IMR-90 (cell line): Measurements from ENCODE around the gene LRP1B. TPM values are rescaled to one million over a fixed set of nuclear protein-coding genes. Genes with fewer than 3 reads are reported as not detected.

ENCODE experiments used
- ATAC-seq: fragments of 200-7000 bp; cut with Tn5 transposase; 2 replicates; pipeline ENCODE4 v1.9.1; 2020; ENCODE audit warnings: low read depth, mild to moderate bottlenecking, moderate library complexity
- BruUV-seq: library from RNA; stranded (reverse); fragments of 400-500 nt; replicated peaks from 2 replicates; lab custom pipeline; 2021; lab: Mats Ljungman, UMichigan
- CTCF ChIA-PET: fragments of 300-600 bp; formaldehyde crosslinking; extraction: SDS; loops from one replicate; lab custom pipeline; 2021; ENCODE audit warnings: antibody characterized with exemption; lab: Yijun Ruan, JAX
- POLR2A ChIA-PET: fragments of 300-600 bp; sonication (Branson Sonifier 250); formaldehyde crosslinking; loops from one replicate; lab custom pipeline; 2022; ENCODE audit warnings: antibody characterized with exemption; ENCODE audit not compliant: unreplicated experiment; lab: Charles Lee
- DNase-seq: peaks from one replicate; pipeline ENCODE4 v3.0.0; 2013
- H2AFZ ChIP-seq: replicated peaks from 2 replicates; pipeline ENCODE3; 2013; ENCODE audit warnings: low read length, mild to moderate bottlenecking; ENCODE audit not compliant: poor library complexity
- H2AK5ac ChIP-seq: 2 replicates; pipeline ENCODE4 v1.6.1; 2013; ENCODE audit warnings: low read depth, low read length, inconsistent platforms
- H2AK9ac ChIP-seq: replicated peaks from 2 replicates; pipeline ENCODE3; 2013; ENCODE audit warnings: mild to moderate bottlenecking, low read depth, low read length, moderate library complexity; ENCODE audit not compliant: poor library complexity
- H2BK120ac ChIP-seq: 2 replicates; pipeline ENCODE4 v1.6.1; 2013; ENCODE audit warnings: low read depth, low read length, inconsistent platforms
- H2BK15ac ChIP-seq: 3 replicates; pipeline ENCODE4 v1.6.1; 2013; ENCODE audit warnings: low read depth, low read length, inconsistent platforms
- H2BK20ac ChIP-seq: 2 replicates; pipeline ENCODE4 v1.6.1; 2013; ENCODE audit warnings: low read depth, mild to moderate bottlenecking, inconsistent platforms, low read length, moderate library complexity
- H2BK5ac ChIP-seq: 2 replicates; pipeline ENCODE4 v1.6.1; 2013; ENCODE audit warnings: mild to moderate bottlenecking, low read depth, low read length, inconsistent platforms; ENCODE audit not compliant: poor library complexity, severe bottlenecking
- H3K14ac ChIP-seq: replicated peaks from 2 replicates; pipeline ENCODE4 v1.6.1; 2013; ENCODE audit warnings: low read depth, low read length, inconsistent platforms
- H3K18ac ChIP-seq: 2 replicates; pipeline ENCODE4 v1.6.1; 2013; ENCODE audit warnings: low read depth, low read length, control low read depth
- H3K23ac ChIP-seq: 2 replicates; pipeline ENCODE4 v1.6.1; 2013; ENCODE audit warnings: low read depth, low read length, inconsistent platforms
- H3K27ac ChIP-seq: 2 replicates; pipeline ENCODE4 v1.5.1; 2013; ENCODE audit warnings: mild to moderate bottlenecking, control low read depth, low read length; ENCODE audit not compliant: insufficient read depth
- H3K27me3 ChIP-seq: 2 replicates; pipeline ENCODE4 v1.6.1; 2013; ENCODE audit warnings: low read length; ENCODE audit not compliant: control insufficient read depth, insufficient read depth
- H3K36me3 ChIP-seq: 2 replicates; pipeline ENCODE4 v1.6.1; 2013; ENCODE audit warnings: low read length, mixed read lengths; ENCODE audit not compliant: control insufficient read depth, insufficient read depth
- H3K4ac ChIP-seq: 2 replicates; pipeline ENCODE4 v1.6.1; 2013; ENCODE audit warnings: low read depth, low read length, inconsistent platforms
- H3K4me1 ChIP-seq: 2 replicates; pipeline ENCODE4 v1.6.1; 2013; ENCODE audit warnings: low read length, mixed read lengths; ENCODE audit not compliant: control insufficient read depth, insufficient read depth
- H3K4me2 ChIP-seq: 2 replicates; pipeline ENCODE4 v1.6.1; 2013; ENCODE audit warnings: low read depth, mild to moderate bottlenecking, control low read depth, low read length, moderate library complexity
- H3K4me3 ChIP-seq: 2 replicates; pipeline ENCODE4 v1.5.1; 2013; ENCODE audit warnings: low read depth, mild to moderate bottlenecking, control low read depth, low read length, moderate library complexity; ENCODE audit not compliant: insufficient read depth
- H3K56ac ChIP-seq: 2 replicates; pipeline ENCODE4 v1.6.1; 2013; ENCODE audit warnings: low read length, inconsistent platforms; ENCODE audit not compliant: insufficient read depth; ENCODE audit errors: extremely low read depth
- H3K79me1 ChIP-seq, 2 experiments: 2 replicates each; pipeline ENCODE4 v1.6.1; 2013; ENCODE audit warnings: low read length in 2 of 2, inconsistent platforms in 1 of 2, low read depth in 1 of 2
- H3K9ac ChIP-seq: 2 replicates; pipeline ENCODE4 v1.6.1; 2013; ENCODE audit warnings: low read depth, low read length, control low read depth
- H3K9me1 ChIP-seq: 2 replicates; pipeline ENCODE4 v1.6.1; 2013; ENCODE audit warnings: low read length, inconsistent platforms; ENCODE audit not compliant: insufficient read depth
- H3K9me3 ChIP-seq: 2 replicates; pipeline ENCODE4 v1.6.1; 2013; ENCODE audit warnings: low read length; ENCODE audit not compliant: control insufficient read depth, insufficient read depth
- H4K20me1 ChIP-seq: 2 replicates; pipeline ENCODE4 v1.6.1; 2013; ENCODE audit warnings: low read length, inconsistent platforms; ENCODE audit not compliant: insufficient read depth
- H4K5ac ChIP-seq: 2 replicates; pipeline ENCODE4 v1.6.1; 2013; ENCODE audit warnings: mild to moderate bottlenecking, low read depth, low read length, control low read depth
- H4K8ac ChIP-seq, 2 experiments: 2 replicates each; pipeline ENCODE4 v1.6.1; 2013; ENCODE audit warnings: low read depth in 2 of 2, low read length in 2 of 2, control low read depth in 1 of 2, inconsistent platforms in 1 of 2
- H4K91ac ChIP-seq: 2 replicates; pipeline ENCODE4 v1.6.1; 2013; ENCODE audit warnings: low read depth, low read length, inconsistent platforms; ENCODE audit not compliant: insufficient read depth
- BHLHE40 ChIP-seq: fragments of 150-350 bp; IDR thresholded peaks from 2 replicates; pipeline ENCODE4 v1.6.1; 2016; ENCODE audit warnings: mild to moderate bottlenecking, low read depth, low read length
- CEBPB ChIP-seq: IDR thresholded peaks from 2 replicates; pipeline ENCODE4 v1.6.1; 2012; ENCODE audit warnings: low read depth, low read length, improper control_type of control experiment
- CHD1 ChIP-seq: IDR thresholded peaks from 2 replicates; pipeline ENCODE4 v1.6.1; 2012; ENCODE audit warnings: low read depth, low read length, improper control_type of control experiment
- FOS ChIP-seq: fragments of 150-350 bp; IDR thresholded peaks from 2 replicates; pipeline ENCODE4 v1.6.1; 2016; ENCODE audit warnings: low read depth, low read length
- MAFK ChIP-seq: IDR thresholded peaks from 2 replicates; pipeline ENCODE4 v1.6.1; 2012; ENCODE audit warnings: low read depth, low read length, improper control_type of control experiment
- MAZ ChIP-seq: IDR thresholded peaks from 2 replicates; pipeline ENCODE4 v1.6.1; 2012; ENCODE audit warnings: low read depth, mild to moderate bottlenecking, low read length, improper control_type of control experiment, moderate library complexity, borderline replicate concordance
- MXI1 ChIP-seq: IDR thresholded peaks from 2 replicates; pipeline ENCODE4 v1.6.1; 2012; ENCODE audit warnings: low read depth, mild to moderate bottlenecking, low read length, moderate library complexity, borderline replicate concordance
- NFE2L2 ChIP-seq: fragments of 150-350 bp; IDR thresholded peaks from 2 replicates; pipeline ENCODE4 v1.6.1; 2016; ENCODE audit warnings: low read depth, mild to moderate bottlenecking, low read length
- POLR2A ChIP-seq: IDR thresholded peaks from 2 replicates; pipeline ENCODE4 v1.6.1; 2012; ENCODE audit warnings: mild to moderate bottlenecking, low read depth, low read length
- RAD21 ChIP-seq: IDR thresholded peaks from 2 replicates; pipeline ENCODE4 v1.6.1; 2012; ENCODE audit warnings: low read length, improper control_type of control experiment
- RCOR1 ChIP-seq: IDR thresholded peaks from 2 replicates; pipeline ENCODE4 v1.6.1; 2012; ENCODE audit warnings: mild to moderate bottlenecking, low read length, improper control_type of control experiment; ENCODE audit not compliant: insufficient replicate concordance
- RFX5 ChIP-seq: IDR thresholded peaks from 2 replicates; pipeline ENCODE4 v1.8.0; 2012; ENCODE audit warnings: low read depth, mild to moderate bottlenecking, low read length, moderate library complexity
- SMC3 ChIP-seq: fragments of 150-350 bp; IDR thresholded peaks from 2 replicates; pipeline ENCODE4 v1.6.1; 2016; ENCODE audit warnings: low read depth, mild to moderate bottlenecking, antibody characterized with exemption, low read length, moderate library complexity
- WGBS, 2 experiments: methylation state at CpG; one replicate each; pipeline versions ENCODE4 v1.1.5 to v1.1.7; 2013; ENCODE audit warnings: missing lambda C conversion rate in 2 of 2; ENCODE audit not compliant: insufficient read length in 1 of 2; ENCODE audit errors: extremely low coverage in 2 of 2; 5-methylcytosine and 5-hydroxymethylcytosine counted together
- dilution Hi-C: fragments of 300-500 bp; cut with HindIII; formaldehyde crosslinking; loops from one replicate; pipeline ENCODE4 v1.14.3; 2018; ENCODE audit warnings: low sequenced_read_pairs; ENCODE audit not compliant: unreplicated experiment
- in situ Hi-C: fragments of 300-500 bp; cut with MboI; formaldehyde crosslinking; loops from 3 replicates; pipeline ENCODE4 v1.14.3; 2019; ENCODE audit warnings: low sequenced_read_pairs, inconsistent platforms, mixed read lengths
- intact Hi-C: fragments of 100-400 bp; cut with micrococcal nuclease; formaldehyde crosslinking; loops from 2 replicates; pipeline ENCODE4 v1.10.0; 2022
- polyA plus RNA-seq, 3 experiments: library from polyadenylated mRNA; depleted of rRNA; stranded (reverse); fragments of >200 nt; gene quantifications; 2 replicates each; pipeline ENCODE4 v1.2.3, GENCODE V29; 2012; ENCODE audit warnings: low replicate concordance in 1 of 3
- total RNA-seq: library from RNA; depleted of rRNA; stranded (reverse); fragments of >200 nt; gene quantifications from 2 replicates; pipeline ENCODE4 v1.2.3, GENCODE V29; 2012
- TF ChIP-seq, protein P1 (sequence below): conservative IDR thresholded peaks from 2 replicates; pipeline ENCODE4 v1.5.1; 2012; ENCODE audit warnings: mild to moderate bottlenecking, low read depth, low read length, improper control_type of control experiment
- TF ChIP-seq, protein P2 (sequence below): fragments of 150-350 bp; IDR thresholded peaks from 2 replicates; pipeline ENCODE4 v1.6.1; 2017; ENCODE audit warnings: mild to moderate bottlenecking, antibody characterized with exemption, low read length, low read depth
- TF ChIP-seq, protein P3 (sequence below): fragments of 150-350 bp; IDR thresholded peaks from 2 replicates; pipeline ENCODE4 v1.6.1; 2016; ENCODE audit warnings: low read depth, mild to moderate bottlenecking, low read length, moderate library complexity, borderline replicate concordance

The LRP1B gene
- total and polyA plus RNA-seq, 2 of the 4 experiments (the other 2 are of a cell fraction), result under 0.01 to 0.02 TPM

DNA sequence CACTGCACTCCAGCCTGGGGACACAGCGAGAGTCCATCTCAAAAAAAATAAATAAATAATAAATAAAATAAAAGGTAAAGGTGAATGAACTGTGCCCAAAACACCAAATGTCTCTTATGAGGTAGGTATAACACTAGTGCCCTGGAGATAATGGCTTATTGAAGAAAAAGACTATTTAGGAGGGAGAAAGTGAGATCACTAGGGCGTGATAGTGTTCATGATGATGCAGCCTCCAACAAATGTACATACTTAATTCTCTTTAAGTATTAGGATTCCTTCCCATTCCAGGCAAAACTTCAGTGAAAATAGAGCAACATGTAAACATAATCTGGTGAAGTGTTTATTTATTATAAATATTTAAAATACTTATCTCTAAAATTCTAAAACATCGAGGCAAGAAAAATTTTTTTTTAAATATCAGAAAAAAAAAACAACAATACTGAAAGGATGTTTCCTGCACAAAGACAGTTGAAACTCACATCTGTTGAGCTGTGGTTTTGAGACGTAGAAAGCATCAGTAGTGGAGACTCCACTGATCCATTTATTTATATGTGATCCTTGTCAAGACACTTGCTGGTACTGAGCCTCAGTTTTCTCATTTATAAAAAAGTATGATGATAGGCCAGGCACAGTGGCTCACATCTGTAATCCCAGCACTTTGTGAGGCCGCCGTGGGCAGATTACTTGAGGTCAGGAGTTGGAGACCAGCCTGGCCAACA is 183.3 kb downstream of the LRP1B start:
- no peaks in the 10 kb centered on the region for H3K9me3 ChIP-seq
- no peaks in the 10 kb centered on the region for H3K27me3 ChIP-seq
- H2BK20ac ChIP-seq, result no peak overlapping the region
- no peaks in the 10 kb centered on the region for H3K4me1 ChIP-seq
- TF ChIP-seq RFX5, result no peak
- no peak for TF ChIP-seq MXI1
- no peak for TF ChIP-seq RAD21
- no peak for TF ChIP-seq POLR2A
- no peak for TF ChIP-seq NFE2L2
- no peak for TF ChIP-seq MAZ
- TF ChIP-seq RCOR1, result no peak
- TF ChIP-seq, protein P1, sequence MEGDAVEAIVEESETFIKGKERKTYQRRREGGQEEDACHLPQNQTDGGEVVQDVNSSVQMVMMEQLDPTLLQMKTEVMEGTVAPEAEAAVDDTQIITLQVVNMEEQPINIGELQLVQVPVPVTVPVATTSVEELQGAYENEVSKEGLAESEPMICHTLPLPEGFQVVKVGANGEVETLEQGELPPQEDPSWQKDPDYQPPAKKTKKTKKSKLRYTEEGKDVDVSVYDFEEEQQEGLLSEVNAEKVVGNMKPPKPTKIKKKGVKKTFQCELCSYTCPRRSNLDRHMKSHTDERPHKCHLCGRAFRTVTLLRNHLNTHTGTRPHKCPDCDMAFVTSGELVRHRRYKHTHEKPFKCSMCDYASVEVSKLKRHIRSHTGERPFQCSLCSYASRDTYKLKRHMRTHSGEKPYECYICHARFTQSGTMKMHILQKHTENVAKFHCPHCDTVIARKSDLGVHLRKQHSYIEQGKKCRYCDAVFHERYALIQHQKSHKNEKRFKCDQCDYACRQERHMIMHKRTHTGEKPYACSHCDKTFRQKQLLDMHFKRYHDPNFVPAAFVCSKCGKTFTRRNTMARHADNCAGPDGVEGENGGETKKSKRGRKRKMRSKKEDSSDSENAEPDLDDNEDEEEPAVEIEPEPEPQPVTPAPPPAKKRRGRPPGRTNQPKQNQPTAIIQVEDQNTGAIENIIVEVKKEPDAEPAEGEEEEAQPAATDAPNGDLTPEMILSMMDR, result no peak
- TF ChIP-seq MAFK, result no peak
- TF ChIP-seq, protein P2, sequence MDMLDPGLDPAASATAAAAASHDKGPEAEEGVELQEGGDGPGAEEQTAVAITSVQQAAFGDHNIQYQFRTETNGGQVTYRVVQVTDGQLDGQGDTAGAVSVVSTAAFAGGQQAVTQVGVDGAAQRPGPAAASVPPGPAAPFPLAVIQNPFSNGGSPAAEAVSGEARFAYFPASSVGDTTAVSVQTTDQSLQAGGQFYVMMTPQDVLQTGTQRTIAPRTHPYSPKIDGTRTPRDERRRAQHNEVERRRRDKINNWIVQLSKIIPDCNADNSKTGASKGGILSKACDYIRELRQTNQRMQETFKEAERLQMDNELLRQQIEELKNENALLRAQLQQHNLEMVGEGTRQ, result no peak
- TF ChIP-seq, protein P3, sequence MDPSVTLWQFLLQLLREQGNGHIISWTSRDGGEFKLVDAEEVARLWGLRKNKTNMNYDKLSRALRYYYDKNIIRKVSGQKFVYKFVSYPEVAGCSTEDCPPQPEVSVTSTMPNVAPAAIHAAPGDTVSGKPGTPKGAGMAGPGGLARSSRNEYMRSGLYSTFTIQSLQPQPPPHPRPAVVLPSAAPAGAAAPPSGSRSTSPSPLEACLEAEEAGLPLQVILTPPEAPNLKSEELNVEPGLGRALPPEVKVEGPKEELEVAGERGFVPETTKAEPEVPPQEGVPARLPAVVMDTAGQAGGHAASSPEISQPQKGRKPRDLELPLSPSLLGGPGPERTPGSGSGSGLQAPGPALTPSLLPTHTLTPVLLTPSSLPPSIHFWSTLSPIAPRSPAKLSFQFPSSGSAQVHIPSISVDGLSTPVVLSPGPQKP, result no peak
- no peak for TF ChIP-seq SMC3
- no peak for TF ChIP-seq CEBPB
- no peak for TF ChIP-seq BHLHE40
- no peak for TF ChIP-seq FOS
- no peak for TF ChIP-seq CHD1
- no peaks in the 10 kb centered on the region for H3K9me1 ChIP-seq
- H2BK5ac ChIP-seq, result no peak overlapping the region
- no peak overlapping the region for H3K4me3 ChIP-seq
- no TSS peak for BruUV-seq
- H4K8ac ChIP-seq, result no peak overlapping the region
- no peak for DNase-seq
- WGBS, 2 experiments, result no CpG with 5 or more reads among the region's 6 CpGs
- ChIA-PET POLR2A (no interaction called here), CTCF (no interaction called here)
- H3K36me3 ChIP-seq, result no peaks in the 10 kb centered on the region
- no peak overlapping the region for H3K9ac ChIP-seq
- ATAC-seq, result no peak
- no peak overlapping the region for H4K5ac ChIP-seq
- no peak overlapping the region for H3K4me2 ChIP-seq
- no peak overlapping the region for H3K56ac ChIP-seq
- no peaks in the 10 kb centered on the region for H4K20me1 ChIP-seq
- H2AK5ac ChIP-seq, result no peak overlapping the region
- H2BK120ac ChIP-seq, result no peak overlapping the region
- H3K79me1 ChIP-seq, result no peaks in the 10 kb centered on the region
- H3K18ac ChIP-seq, result no peak overlapping the region
- H3K23ac ChIP-seq, result no peak overlapping the region
- no peak overlapping the region for H3K27ac ChIP-seq
- no peak overlapping the region for H2BK15ac ChIP-seq
- intact Hi-C loops, result no loop called here
- no peak overlapping the region for H3K14ac ChIP-seq
- no peak overlapping the region for H2AFZ ChIP-seq
- dilution Hi-C loops, result no loop called here
- no peak overlapping the region for H2AK9ac ChIP-seq
- H4K91ac ChIP-seq, result no peak overlapping the region
- in situ Hi-C loops, result no loop called here
- H3K4ac ChIP-seq, result no peak overlapping the region
